ENCODE measurements around the gene MYL3.

The MYL3 gene

GRCh38 chr3:46899151-46900006 is 36.1 kb upstream of the MYL3 start:
- DNase-seq: no peak

GRCh38 chr3:46898321-46899150 is 35.3 kb upstream of the MYL3 start:
- DNase-seq: no peak

GRCh38 chr3:46897829-46898320 is 34.6 kb upstream of the MYL3 start:
- DNase-seq: no peak

- DNase-seq: no peak
These were observed 33.8 kb upstream of the MYL3 start for GRCh38 chr3:46897031-46897430.

- DNase-seq: no peak
These were observed 33.1 kb upstream of the MYL3 start for GRCh38 chr3:46896386-46896785.

GRCh38 chr3:46895761-46896160 is 32.5 kb upstream of the MYL3 start:
- DNase-seq: no peak

GRCh38 chr3:46895204-46895660 is 32.0 kb upstream of the MYL3 start:
- peak in 1 of 2 experiments; percentile 53 for DNase-seq

- no peak for DNase-seq
These were observed 31.0 kb upstream of the MYL3 start for GRCh38 chr3:46894256-46894655.

- no peak for DNase-seq
These were observed 30.5 kb upstream of the MYL3 start for GRCh38 chr3:46893763-46894162.

- DNase-seq: no peak
These were observed 30.0 kb upstream of the MYL3 start for GRCh38 chr3:46893146-46893748.

GRCh38 chr3:46892285-46893145 is 29.3 kb upstream of the MYL3 start:
- no peak for DNase-seq

- DNase-seq: no peak
These were observed 27.9 kb upstream of the MYL3 start for GRCh38 chr3:46891132-46891531.

- DNase-seq: no peak
These were observed 26.9 kb upstream of the MYL3 start for GRCh38 chr3:46890132-46890531.

- no peak for DNase-seq
These were observed 26.3 kb upstream of the MYL3 start for GRCh38 chr3:46889381-46890110.

GRCh38 chr3:46888705-46889104 is 25.5 kb upstream of the MYL3 start:
- no peak for DNase-seq

- DNase-seq: no peak
These were observed 24.8 kb upstream of the MYL3 start for GRCh38 chr3:46887980-46888494.

GRCh38 chr3:46885612-46886011 is 22.4 kb upstream of the MYL3 start:
- no peak for DNase-seq

- no peak for DNase-seq
These were observed 21.7 kb upstream of the MYL3 start for GRCh38 chr3:46884929-46885328.

- no peak for DNase-seq
These were observed 21.2 kb upstream of the MYL3 start for GRCh38 chr3:46884427-46884826.

- no peak for DNase-seq
These were observed 20.6 kb upstream of the MYL3 start for GRCh38 chr3:46883830-46884185.

GRCh38 chr3:46883054-46883829 is 20.0 kb upstream of the MYL3 start:
- DNase-seq: no peak
